Measurements from ENCODE around the gene CERS3. TPM values are rescaled to one million over a fixed set of nuclear protein-coding genes. Genes with fewer than 3 reads are reported as not detected.

Gene CERS3
- total RNA-seq = not detected in 2 replicates

DNA sequence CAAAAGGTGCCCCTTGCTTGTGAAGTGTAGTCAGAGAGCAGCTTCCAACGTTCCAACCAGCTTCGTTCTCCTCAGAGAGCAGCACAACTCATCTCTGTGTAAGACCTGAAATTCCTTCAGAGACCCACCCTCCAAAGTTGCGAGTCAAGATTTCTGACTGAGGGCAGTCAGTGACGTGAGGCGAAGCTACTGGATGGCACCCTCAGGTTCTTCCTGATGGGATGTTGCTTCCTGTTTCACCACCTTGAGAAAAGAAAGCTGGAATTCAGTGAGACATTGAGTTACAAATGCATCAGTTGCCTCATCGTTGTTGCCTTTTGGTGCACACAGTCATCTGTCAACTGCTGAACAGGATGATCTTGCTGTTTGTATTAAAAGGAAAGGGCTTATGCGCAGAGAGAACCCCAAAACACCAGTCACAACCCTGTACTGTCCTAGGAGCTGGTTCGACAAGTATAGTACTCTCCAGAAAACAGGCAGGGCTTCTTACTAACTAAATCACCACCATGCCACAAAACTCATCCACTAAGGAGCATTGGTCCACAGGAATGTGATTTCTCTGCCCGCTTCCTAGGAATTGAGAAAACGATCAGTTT lies at the start of gene CERS3:
Gene CERS3 (minus strand): TSS at position 118 of the 596 bp plus-strand sequence. CDS start 27,101 bp downstream, outside the sequence.

Small RNA genes lying within 50 kb of the gene (small RNA-seq; reads per million reads assigned to genes)
- gene RNU6-181P (not detected), gene RNU6-322P (not detected)

Other genes with a start within 250 kb of the CERS3 start
- under 0.01 TPM in 1 of 2 replicates, not detected in the other for gene ADAMTS17, start 187.0 kb downstream of the CERS3 start, total RNA-seq
- gene LINS1, start 73.2 kb upstream of the CERS3 start, total RNA-seq = 16.3 and 25.6 TPM in 2 replicates
- 18.0 and 21.8 TPM in 2 replicates for gene ASB7, start 73.6 kb upstream of the CERS3 start, total RNA-seq

Data from vein endothelial cell (primary cell).